Hindlimb muscle (tissue), 1 donor: ENCODE results near the gene HIPK3. TPM values are rescaled to one million over a fixed set of nuclear protein-coding genes. Genes with fewer than 3 reads are reported as not detected.
"Not testable (repeated sequence)": the region's sequence is repeated elsewhere in the genome, so short reads cannot be mapped to it uniquely, and the experiment has no call there.

Experiments used
- DNase-seq: peaks from one replicate; pipeline ENCODE4 v3.0.0-alpha.2; 2013
- polyA plus RNA-seq: library from polyadenylated mRNA; unstranded; fragments of 120-200 nt; gene quantifications from one replicate; pipeline ENCODE4 v1.2.1, GENCODE V29; 2013; ENCODE audit not compliant: insufficient read length

The HIPK3 gene
- polyA plus RNA-seq, 1 donor = 85.1 TPM

DNA sequence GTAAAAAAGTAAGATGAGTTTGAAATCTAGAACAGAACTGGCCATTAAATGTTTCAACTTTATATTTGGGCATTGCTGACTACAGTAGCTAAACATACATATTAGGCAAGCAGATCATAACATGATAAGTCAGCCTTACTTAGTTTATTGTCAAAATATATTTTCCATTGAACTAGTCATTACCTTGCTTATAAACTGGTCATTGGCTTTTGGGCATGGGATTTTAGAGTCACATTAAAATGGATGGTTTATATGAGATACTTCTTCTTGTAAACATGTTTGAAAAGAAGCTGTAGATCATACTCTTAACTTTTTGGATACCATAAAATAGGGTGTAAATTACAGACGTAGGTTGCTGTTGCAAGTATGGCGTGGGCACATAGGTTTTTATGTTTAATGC, 2.7 kb downstream of the HIPK3 start:
- DNase-seq = no peak

DNA sequence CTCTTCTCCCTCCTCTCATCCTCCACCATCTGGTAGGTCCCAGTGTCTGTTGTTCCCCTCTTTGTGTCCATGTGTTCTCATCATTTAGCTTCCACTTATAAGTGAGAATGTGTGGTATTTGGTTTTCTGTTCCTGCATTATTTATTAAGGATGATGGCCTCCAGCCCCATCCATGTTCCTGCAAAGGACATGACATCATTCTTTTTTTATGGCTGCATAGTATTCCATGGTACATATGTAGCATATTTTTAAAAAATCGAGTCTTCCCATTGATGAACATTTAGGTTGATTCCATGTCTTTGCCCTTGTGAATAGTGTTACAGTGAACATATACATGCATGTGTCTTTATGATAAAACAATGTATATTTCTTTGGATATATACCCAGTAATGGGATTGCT, 4.2 kb downstream of the HIPK3 start:
- not testable (repeated sequence) for DNase-seq

GRCh38 chr11:33262011-33262645, 4.9 kb downstream of the HIPK3 start:
- peak; percentile 7 for DNase-seq

DNA sequence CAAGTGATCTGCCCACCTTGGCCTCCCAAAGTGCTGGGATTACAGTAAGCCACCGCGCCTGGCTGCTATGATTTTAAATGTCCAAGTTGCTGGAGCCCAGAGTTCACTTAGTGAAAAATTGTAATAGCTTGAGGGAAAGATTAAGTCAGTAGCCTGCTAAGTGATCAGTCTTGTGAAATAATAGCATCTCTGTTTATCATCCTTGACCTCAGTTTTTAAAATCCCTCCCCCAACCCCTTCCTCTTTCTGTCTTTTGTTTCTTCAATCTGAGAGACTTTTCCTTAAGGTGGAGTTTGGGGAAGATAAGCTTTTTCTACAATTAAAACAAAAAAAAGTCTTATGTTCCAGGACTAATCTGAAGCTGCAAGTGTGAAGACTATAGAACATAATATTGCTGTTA, 6.4 kb downstream of the HIPK3 start:
- DNase-seq = no peak

DNA sequence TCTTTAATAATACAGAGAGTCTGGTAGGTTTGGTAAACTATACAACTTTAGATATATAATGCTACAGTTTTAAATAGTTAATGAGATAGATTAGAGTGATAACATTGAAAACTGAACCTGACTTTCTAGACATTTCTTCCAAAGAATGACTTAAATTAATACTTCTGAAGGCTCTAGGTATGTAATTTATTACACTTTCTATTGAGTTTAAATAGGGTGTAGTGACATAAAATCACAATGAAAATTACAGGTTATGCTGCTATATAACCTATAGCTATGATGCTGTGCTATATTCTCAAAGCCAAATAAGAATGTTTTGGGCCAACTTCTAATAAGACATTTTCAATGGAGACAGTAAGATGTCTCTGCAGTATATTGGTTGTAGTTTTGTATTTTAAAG, 7.7 kb downstream of the HIPK3 start:
- no peak for DNase-seq

DNA sequence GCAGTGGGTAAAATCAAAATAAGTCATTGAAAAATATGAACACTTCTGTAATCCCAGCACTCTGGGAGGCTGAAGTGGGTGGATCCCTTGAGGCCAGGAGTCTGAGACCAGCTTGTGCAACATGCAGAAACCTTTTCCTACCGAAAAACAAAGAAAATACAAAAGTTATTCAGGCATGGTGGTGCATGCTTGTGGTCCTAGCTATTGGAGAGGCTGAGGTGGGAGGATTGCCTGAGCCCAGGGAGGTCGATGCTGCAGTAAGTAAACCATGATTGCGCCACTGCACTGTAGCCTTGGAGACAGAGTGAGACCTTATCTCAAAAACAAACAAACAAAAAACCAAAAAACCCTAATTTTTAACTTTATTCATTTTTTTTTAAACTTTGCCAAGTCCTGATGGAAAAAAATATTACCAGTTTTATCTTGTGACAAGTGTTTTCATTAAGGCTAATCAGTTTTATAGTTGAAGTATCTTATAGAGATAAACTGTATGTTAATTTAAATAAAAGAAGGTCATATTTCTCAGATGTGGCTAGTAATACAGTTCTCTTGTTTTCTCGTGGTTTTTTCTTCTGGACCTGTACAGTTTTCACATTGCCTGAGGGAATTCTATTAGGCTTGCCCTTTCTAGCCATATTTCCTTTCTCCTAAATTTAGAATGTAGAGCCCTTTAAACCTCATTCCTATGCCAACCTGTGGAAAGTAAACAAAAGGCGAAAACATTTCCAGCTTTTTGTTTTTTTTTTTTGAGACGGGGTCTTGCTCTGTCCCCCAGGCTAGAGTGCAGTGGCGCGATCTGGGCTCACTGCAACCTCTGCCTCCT, 9.4 kb downstream of the HIPK3 start:
- DNase-seq = no peak

DNA sequence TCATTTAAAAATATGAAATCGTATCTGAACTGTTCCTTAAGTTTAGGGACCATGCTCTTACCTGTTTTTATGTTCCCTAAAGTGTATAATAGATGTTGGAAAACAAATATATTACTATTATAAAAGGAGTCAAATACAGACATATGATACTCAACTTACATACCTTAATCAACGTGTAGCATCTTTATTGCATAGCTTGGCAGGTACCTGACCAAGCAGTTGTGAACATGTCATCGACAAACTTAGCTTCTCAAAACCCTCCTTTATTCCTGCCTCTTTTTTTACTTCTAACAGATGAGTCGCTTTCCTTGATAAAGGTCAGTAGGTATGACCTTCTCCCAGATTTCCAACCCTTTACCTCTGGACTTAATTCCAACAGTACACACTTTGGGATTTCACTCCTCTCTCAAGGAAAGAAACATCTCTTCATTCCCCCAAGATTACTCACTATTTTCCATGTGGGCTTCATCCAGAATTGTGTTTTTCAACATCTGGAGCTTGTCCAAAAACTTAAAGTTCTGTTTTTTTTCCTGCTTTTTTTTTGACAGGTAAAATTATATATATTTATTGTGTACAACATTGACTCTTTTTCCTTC, 11.9 kb downstream of the HIPK3 start:
- DNase-seq = no peak

- no peak for DNase-seq
Observed at GRCh38 chr11:33269822-33270221, 12.6 kb downstream of the HIPK3 start.

DNA sequence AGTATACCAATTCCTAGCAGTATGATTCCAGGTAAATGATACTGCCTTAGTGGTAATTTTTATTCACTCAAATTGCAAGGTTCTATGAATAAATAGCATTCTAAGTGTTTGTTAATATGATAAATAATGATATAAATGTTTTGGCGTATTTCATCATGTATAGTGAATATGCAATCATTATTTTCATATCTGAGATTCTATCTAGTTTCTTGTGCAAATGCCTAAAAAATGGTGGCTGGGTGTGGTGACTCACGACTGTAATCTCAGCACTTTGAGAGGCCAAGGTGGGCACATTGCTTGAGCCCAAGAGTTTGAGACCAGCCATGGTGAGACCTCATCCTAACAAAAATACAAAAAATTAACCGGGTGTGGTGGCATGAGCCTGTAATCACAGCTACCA, 13.9 kb downstream of the HIPK3 start:
- no peak for DNase-seq

- DNase-seq = no peak
Observed at GRCh38 chr11:33272338-33273107, 15.3 kb downstream of the HIPK3 start.

DNA sequence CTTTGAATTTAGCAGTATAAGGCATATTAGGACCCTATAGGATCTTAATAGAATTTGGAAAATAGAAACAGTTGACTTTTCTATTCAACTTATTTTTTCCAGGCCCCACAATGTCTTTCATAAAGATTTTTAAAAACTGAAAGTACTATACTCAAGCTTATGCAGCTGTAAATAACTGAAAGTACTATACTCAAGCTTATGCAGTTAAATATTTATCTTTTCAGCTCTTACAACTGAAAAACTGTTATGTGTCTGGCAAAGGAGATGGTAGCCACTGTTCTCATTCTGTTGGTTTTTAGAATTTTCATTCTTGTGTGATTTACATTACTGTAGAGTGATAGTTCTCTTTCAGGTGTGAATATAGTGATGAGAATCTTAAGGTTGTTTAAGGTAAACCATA, 16.5 kb downstream of the HIPK3 start:
- no peak for DNase-seq

GRCh38 chr11:33280411-33280810, 23.2 kb downstream of the HIPK3 start:
- no peak for DNase-seq

DNA sequence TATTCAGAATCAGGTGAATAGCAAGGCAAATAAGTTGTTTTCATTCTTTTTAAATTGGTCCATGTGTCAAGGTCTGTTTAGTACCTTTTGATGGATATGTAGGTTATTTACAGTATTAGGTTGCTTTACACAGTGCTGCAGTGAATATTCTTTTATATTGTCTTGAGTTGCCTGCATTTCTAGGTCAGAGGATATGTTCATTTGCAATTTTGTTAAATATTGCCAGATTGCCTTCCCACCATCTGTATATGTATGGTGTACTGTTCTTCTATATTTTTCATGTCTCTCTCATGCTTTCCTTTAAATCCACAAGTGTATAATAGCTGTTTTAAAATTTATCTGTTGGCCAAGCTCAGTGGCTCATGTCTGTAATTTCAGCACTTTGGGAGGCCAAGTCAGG, 24.6 kb downstream of the HIPK3 start:
- no peak for DNase-seq

DNA sequence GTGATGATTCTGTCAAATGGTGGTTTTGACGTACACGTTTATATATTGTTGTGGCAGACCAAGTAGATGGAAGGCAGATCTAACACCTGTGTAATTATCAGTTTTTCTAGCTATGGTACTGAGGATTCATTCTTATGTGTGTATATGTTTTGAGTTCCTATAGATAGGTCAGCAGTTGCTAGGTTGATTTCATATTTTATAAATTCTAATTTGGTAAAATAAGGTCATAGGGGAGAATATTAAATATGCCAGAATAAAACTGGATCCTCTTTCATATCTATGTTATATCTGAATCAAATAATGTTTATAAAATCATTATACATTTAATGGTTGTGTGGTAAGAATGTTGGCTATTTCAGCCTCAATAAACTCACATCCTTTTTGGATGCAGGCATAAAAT, 27.6 kb downstream of the HIPK3 start:
- no peak for DNase-seq

GRCh38 chr11:33290319-33290718, 33.1 kb downstream of the HIPK3 start:
- no peak for DNase-seq

GRCh38 chr11:33291004-33291777, 34.0 kb downstream of the HIPK3 start:
- no peak for DNase-seq

- no peak for DNase-seq
Observed at GRCh38 chr11:33292311-33292710, 35.1 kb downstream of the HIPK3 start.

DNA sequence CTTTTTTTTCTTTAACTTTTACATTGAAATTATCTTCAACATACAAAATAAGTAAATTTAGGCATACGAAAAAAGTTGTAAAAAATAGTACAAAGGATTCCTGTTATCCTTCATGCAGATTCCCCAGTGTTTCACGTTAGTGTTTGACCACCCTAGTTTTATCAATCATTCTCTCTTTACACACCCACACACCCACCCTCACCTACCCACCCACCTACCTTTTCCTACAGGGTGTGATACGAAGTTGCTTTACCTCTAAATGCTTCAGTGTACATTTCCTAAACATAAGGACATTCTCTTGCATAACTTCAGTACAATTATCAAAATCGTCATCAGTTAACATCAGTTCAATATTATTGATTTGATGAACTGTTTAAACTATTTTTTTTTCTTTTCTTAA, 37.0 kb downstream of the HIPK3 start:
- no peak for DNase-seq

- DNase-seq = no peak
Observed at GRCh38 chr11:33294797-33295196, 37.6 kb downstream of the HIPK3 start.

GRCh38 chr11:33296695-33297094, 39.5 kb downstream of the HIPK3 start:
- no peak for DNase-seq

- DNase-seq = no peak
Observed at GRCh38 chr11:33303541-33303940, 46.4 kb downstream of the HIPK3 start.

DNA sequence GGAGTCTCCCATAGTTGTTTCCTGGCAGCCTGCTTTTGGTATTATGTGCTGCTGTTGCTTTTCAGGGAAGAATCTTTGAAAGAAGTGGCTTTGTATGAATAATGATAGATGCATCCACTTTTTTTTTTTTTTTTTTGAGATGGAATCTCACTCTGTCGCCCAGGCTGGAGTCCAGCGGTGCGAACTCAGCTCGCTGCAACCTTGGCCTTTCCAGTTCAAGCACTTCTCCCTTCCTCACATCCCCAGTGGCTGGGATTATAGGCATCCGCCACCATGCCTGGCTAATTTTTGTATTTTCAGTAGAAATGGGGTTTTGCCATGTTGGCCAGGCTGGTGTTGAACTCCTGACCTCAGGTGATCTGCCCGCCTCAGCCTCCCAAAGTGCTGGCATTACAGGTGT, 49.6 kb downstream of the HIPK3 start:
- DNase-seq = not testable (repeated sequence)
